Activated effector memory CD4-positive, alpha-beta T cell treated with anti-CD3 and anti-CD28 coated beads, Interleukin-2, amount 50 U/mL, for 16 hours (primary cell): ENCODE results near the gene TRIM9.
"Not testable (repeated sequence)": the region's sequence is repeated elsewhere in the genome, so short reads cannot be mapped to it uniquely, and the experiment has no call there.

Source experiments
- DNase-seq: peaks from one replicate; pipeline ENCODE4 v3.0.0-alpha.2; 2020

Gene TRIM9

GRCh38 chr14:51000566-51000965 lies 94.3 kb downstream of the TRIM9 start:
- no peak for DNase-seq

GRCh38 chr14:50999726-51000125 lies 95.2 kb downstream of the TRIM9 start:
- DNase-seq = no peak

GRCh38 chr14:50998612-50999011 lies 96.3 kb downstream of the TRIM9 start:
- DNase-seq = no peak

GRCh38 chr14:50997712-50998111 lies 97.2 kb downstream of the TRIM9 start:
- no peak for DNase-seq

- not testable (repeated sequence) for DNase-seq
Measured at GRCh38 chr14:50994158-50994557, 100.7 kb downstream of the TRIM9 start.

- DNase-seq = no peak
Measured at GRCh38 chr14:50985859-50986331, 109.0 kb downstream of the TRIM9 start.

- no peak for DNase-seq
Measured at GRCh38 chr14:50985124-50985858, 109.6 kb downstream of the TRIM9 start.

GRCh38 chr14:50984036-50984710 lies 110.7 kb downstream of the TRIM9 start:
- DNase-seq = no peak

- no peak for DNase-seq
Measured at GRCh38 chr14:50979941-50980850, 114.7 kb downstream of the TRIM9 start.

GRCh38 chr14:50978888-50979287 lies 116.0 kb downstream of the TRIM9 start:
- no peak for DNase-seq

GRCh38 chr14:50978529-50978871 lies 116.4 kb downstream of the TRIM9 start:
- DNase-seq = no peak

GRCh38 chr14:50977863-50978528 lies 116.9 kb downstream of the TRIM9 start:
- DNase-seq = no peak

- no peak for DNase-seq
Measured at GRCh38 chr14:50974118-50974517, 120.8 kb downstream of the TRIM9 start.

GRCh38 chr14:50972734-50973133 lies 122.2 kb downstream of the TRIM9 start:
- DNase-seq = no peak

GRCh38 chr14:50970886-50971781 lies 123.8 kb downstream of the TRIM9 start:
- no peak for DNase-seq

GRCh38 chr14:50967790-50968189 lies 127.1 kb downstream of the TRIM9 start:
- no peak for DNase-seq

- no peak for DNase-seq
Measured at GRCh38 chr14:50967103-50967502, 127.8 kb downstream of the TRIM9 start.

GRCh38 chr14:50964683-50965390 lies 130.1 kb downstream of the TRIM9 start:
- no peak for DNase-seq

- DNase-seq = no peak
Measured at GRCh38 chr14:50963919-50964318, 131.0 kb downstream of the TRIM9 start.

- no peak for DNase-seq
Measured at GRCh38 chr14:50961605-50962221, 133.2 kb downstream of the TRIM9 start.

GRCh38 chr14:50957296-50957695 lies 137.6 kb downstream of the TRIM9 start:
- no peak for DNase-seq
